H1 (cell line): Measurements from ENCODE around the gene NR5A2. TPM values are rescaled to one million over a fixed set of nuclear protein-coding genes. Genes with fewer than 3 reads are reported as not detected.

ENCODE experiments used
- POLR2AphosphoS5 ChIP-seq: IDR thresholded peaks from 2 replicates; pipeline ENCODE4 v1.6.1; 2011; ENCODE audit warnings: low read depth, low read length
- RXRA ChIP-seq: IDR thresholded peaks from 2 replicates; pipeline ENCODE4 v1.6.1; 2011; ENCODE audit warnings: low read depth, mild to moderate bottlenecking, low read length, moderate library complexity; ENCODE audit not compliant: insufficient read depth
- TAF1 ChIP-seq: IDR thresholded peaks from 2 replicates; pipeline ENCODE4 v1.6.1; 2011; ENCODE audit warnings: mild to moderate bottlenecking, low read depth, low read length
- YY1 ChIP-seq: IDR thresholded peaks from 2 replicates; pipeline ENCODE4 v1.6.1; 2011; ENCODE audit warnings: low read depth, mild to moderate bottlenecking, low read length
- polyA plus RNA-seq, 7 experiments: library from polyadenylated mRNA; depleted of rRNA in 3 of 7; stranded (reverse) in 5 of 7; unstranded in 2 of 7; fragments of >200 nt in 5 of 7; fragments of 200-250 nt in 2 of 7; gene quantifications; 1 replicate in 5 of 7; 2 replicates in 1 of 7; 4 replicates in 1 of 7; pipeline versions ENCODE4 v1.2.1 to v1.2.3, GENCODE V29; 2011 to 2013; ENCODE audit warnings: missing spikeins in 2 of 7, mixed read lengths in 2 of 7
- total RNA-seq: library from RNA; stranded (reverse); fragmentation: NEBNext Ultra II Directional; extraction: Animal tissue kit (Norgen Biotek cat#: 25700); gene quantifications from 2 replicates; pipeline ENCODE4 v1.2.1, GENCODE V29; 2021
- TF ChIP-seq, protein P1 (sequence below): fragments of 300-600 bp; sonication (generic); IDR thresholded peaks from 2 replicates; pipeline ENCODE4 v1.7.1; 2012; ENCODE audit warnings: low read length, moderate library complexity, mild to moderate bottlenecking, inconsistent platforms; ENCODE audit not compliant: insufficient replicate concordance
- TF ChIP-seq, protein P2 (sequence below): IDR thresholded peaks from 2 replicates; pipeline ENCODE4 v1.6.1; 2012; ENCODE audit warnings: inconsistent platforms

The NR5A2 gene
- total and polyA plus RNA-seq, 2 of the 8 experiments (the other 6 are each of a cell fraction or from before 2014, with no cell fraction given): 1.7 to 11.6 TPM

DNA sequence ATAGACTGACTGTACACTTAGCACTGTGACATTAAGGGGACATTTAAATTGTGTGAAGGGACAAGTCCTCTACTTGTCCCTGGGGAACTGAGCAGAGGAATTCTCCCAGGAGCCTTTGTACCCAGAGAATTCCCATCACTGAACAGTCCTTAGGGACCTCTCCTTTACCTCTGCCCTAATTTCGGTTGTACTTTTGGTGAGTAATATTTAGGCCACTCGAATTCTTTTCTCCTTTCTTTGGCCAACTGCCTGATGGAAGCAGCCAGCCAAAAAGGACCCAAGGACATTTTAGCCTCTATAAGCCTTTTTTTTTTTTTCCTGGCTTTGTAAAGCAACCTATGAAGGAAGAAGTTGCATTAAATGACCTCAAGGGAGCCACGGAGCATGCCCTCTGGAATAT, 71.5 kb downstream of the NR5A2 start (continued):
- TF ChIP-seq, protein P1, sequence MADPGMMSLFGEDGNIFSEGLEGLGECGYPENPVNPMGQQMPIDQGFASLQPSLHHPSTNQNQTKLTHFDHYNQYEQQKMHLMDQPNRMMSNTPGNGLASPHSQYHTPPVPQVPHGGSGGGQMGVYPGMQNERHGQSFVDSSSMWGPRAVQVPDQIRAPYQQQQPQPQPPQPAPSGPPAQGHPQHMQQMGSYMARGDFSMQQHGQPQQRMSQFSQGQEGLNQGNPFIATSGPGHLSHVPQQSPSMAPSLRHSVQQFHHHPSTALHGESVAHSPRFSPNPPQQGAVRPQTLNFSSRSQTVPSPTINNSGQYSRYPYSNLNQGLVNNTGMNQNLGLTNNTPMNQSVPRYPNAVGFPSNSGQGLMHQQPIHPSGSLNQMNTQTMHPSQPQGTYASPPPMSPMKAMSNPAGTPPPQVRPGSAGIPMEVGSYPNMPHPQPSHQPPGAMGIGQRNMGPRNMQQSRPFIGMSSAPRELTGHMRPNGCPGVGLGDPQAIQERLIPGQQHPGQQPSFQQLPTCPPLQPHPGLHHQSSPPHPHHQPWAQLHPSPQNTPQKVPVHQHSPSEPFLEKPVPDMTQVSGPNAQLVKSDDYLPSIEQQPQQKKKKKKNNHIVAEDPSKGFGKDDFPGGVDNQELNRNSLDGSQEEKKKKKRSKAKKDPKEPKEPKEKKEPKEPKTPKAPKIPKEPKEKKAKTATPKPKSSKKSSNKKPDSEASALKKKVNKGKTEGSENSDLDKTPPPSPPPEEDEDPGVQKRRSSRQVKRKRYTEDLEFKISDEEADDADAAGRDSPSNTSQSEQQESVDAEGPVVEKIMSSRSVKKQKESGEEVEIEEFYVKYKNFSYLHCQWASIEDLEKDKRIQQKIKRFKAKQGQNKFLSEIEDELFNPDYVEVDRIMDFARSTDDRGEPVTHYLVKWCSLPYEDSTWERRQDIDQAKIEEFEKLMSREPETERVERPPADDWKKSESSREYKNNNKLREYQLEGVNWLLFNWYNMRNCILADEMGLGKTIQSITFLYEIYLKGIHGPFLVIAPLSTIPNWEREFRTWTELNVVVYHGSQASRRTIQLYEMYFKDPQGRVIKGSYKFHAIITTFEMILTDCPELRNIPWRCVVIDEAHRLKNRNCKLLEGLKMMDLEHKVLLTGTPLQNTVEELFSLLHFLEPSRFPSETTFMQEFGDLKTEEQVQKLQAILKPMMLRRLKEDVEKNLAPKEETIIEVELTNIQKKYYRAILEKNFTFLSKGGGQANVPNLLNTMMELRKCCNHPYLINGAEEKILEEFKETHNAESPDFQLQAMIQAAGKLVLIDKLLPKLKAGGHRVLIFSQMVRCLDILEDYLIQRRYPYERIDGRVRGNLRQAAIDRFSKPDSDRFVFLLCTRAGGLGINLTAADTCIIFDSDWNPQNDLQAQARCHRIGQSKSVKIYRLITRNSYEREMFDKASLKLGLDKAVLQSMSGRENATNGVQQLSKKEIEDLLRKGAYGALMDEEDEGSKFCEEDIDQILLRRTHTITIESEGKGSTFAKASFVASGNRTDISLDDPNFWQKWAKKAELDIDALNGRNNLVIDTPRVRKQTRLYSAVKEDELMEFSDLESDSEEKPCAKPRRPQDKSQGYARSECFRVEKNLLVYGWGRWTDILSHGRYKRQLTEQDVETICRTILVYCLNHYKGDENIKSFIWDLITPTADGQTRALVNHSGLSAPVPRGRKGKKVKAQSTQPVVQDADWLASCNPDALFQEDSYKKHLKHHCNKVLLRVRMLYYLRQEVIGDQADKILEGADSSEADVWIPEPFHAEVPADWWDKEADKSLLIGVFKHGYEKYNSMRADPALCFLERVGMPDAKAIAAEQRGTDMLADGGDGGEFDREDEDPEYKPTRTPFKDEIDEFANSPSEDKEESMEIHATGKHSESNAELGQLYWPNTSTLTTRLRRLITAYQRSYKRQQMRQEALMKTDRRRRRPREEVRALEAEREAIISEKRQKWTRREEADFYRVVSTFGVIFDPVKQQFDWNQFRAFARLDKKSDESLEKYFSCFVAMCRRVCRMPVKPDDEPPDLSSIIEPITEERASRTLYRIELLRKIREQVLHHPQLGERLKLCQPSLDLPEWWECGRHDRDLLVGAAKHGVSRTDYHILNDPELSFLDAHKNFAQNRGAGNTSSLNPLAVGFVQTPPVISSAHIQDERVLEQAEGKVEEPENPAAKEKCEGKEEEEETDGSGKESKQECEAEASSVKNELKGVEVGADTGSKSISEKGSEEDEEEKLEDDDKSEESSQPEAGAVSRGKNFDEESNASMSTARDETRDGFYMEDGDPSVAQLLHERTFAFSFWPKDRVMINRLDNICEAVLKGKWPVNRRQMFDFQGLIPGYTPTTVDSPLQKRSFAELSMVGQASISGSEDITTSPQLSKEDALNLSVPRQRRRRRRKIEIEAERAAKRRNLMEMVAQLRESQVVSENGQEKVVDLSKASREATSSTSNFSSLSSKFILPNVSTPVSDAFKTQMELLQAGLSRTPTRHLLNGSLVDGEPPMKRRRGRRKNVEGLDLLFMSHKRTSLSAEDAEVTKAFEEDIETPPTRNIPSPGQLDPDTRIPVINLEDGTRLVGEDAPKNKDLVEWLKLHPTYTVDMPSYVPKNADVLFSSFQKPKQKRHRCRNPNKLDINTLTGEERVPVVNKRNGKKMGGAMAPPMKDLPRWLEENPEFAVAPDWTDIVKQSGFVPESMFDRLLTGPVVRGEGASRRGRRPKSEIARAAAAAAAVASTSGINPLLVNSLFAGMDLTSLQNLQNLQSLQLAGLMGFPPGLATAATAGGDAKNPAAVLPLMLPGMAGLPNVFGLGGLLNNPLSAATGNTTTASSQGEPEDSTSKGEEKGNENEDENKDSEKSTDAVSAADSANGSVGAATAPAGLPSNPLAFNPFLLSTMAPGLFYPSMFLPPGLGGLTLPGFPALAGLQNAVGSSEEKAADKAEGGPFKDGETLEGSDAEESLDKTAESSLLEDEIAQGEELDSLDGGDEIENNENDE: no peak
- TF ChIP-seq, protein P2, sequence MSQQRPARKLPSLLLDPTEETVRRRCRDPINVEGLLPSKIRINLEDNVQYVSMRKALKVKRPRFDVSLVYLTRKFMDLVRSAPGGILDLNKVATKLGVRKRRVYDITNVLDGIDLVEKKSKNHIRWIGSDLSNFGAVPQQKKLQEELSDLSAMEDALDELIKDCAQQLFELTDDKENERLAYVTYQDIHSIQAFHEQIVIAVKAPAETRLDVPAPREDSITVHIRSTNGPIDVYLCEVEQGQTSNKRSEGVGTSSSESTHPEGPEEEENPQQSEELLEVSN: no peak
- no peak for TF ChIP-seq RXRA
- no peak for TF ChIP-seq YY1
- TF ChIP-seq POLR2AphosphoS5: no peak
- no peak for TF ChIP-seq TAF1
